ENCODE results near the gene MAMSTR. TPM values are rescaled to one million over a fixed set of nuclear protein-coding genes. Genes with fewer than 3 reads are reported as not detected.

Gene MAMSTR
- total and polyA plus RNA-seq, 2 of the 4 experiments (the other 2 are of a cell fraction): 0.18 to 1.9 TPM

DNA sequence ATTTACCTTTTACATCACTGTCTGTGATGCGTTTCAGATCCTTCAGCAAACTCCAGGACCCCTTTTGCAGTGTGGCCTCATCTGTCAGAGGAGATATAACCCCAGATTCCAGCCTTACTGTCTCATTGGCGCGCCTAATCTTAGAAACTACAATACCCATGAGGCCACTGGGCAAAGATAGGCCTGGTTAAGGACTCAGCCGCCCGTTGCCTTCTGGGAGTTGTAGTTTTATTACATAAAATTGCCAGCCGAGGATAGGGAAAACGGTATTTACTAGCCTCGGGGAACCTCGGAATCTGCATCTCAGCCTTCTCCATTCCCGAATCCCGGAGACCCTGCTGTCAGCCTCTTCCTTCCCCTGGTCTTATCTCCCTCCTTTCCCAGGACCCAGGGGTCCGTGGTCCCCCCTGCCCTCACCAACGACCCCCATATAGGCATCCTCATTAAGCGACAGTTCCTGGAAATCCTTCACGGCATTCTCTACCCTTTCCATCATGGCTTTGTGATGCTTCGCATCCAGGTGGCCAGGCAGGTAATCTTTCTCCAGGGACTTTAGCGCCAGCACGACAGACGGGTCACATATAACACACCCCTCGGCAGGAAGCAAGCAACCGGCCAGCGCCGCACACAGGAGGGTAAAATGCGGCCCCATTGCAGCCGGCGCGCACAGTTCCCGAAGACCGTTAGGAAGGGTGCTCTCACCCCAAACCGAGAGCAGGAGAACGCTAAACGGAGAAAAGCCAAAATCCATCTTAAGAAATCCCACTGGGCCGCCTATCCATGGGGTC lies 25.9 kb upstream of the MAMSTR start:
- 24% methylated on average over 9 of the region's 33 CpGs; no CpG with 5 or more reads in 1 of the 2 experiments for WGBS, 2 experiments (ENCODE audit: extremely low coverage in 2 of 2, insufficient read length in 1 of 2)
- Histone ChIP-seq H2AFZ (replicated peaks; ENCODE audit: low read length, poor library complexity) (peak overlapping the region; percentile 63), H3K79me1 (ENCODE audit: low read depth in 1 of 2, low read length in 2 of 2) (no peaks in the 10 kb centered on the region), H2BK15ac (ENCODE audit: low read depth, low read length) (no peak overlapping the region), H2BK120ac (ENCODE audit: low read depth, low read length) (no peak overlapping the region), H3K9ac (ENCODE audit: low read depth, low read length) (no peak overlapping the region), H3K18ac (ENCODE audit: low read depth, low read length) (no peak overlapping the region), H3K4ac (ENCODE audit: low read depth, low read length) (no peak overlapping the region), H3K56ac (ENCODE audit: extremely low read depth, insufficient read depth, low read length) (no peak overlapping the region), H2AK5ac (ENCODE audit: low read depth, low read length) (no peak overlapping the region), H2BK20ac (ENCODE audit: low read depth, low read length) (no peak overlapping the region), H3K4me3 (ENCODE audit: insufficient read depth, low read depth, low read length) (no peak overlapping the region), H3K9me1 (ENCODE audit: insufficient read depth, low read length) (no peaks in the 10 kb centered on the region), H3K4me1 (ENCODE audit: control insufficient read depth, insufficient read depth, low read length) (no peaks in the 10 kb centered on the region), H3K9me3 (ENCODE audit: control insufficient read depth, insufficient read depth, low read length) (no peaks in the 10 kb centered on the region), H3K27me3 (ENCODE audit: control insufficient read depth, insufficient read depth, low read length) (peaks cover 12% of the 10 kb centered on the region; the same call in 1 of the 2 replicates), H4K5ac (ENCODE audit: low read depth, low read length) (no peak overlapping the region), H3K14ac (replicated peaks; ENCODE audit: low read depth, low read length) (no peak overlapping the region), H2BK5ac (ENCODE audit: low read depth, low read length, poor library complexity, severe bottlenecking) (no peak overlapping the region), H4K91ac (ENCODE audit: insufficient read depth, low read depth, low read length) (no peak overlapping the region), H4K8ac (ENCODE audit: low read depth in 2 of 2, low read length in 2 of 2) (no peak overlapping the region), H2AK9ac (replicated peaks; ENCODE audit: low read depth, low read length, poor library complexity) (no peak overlapping the region), H3K27ac (ENCODE audit: insufficient read depth, low read length) (no peak overlapping the region), H4K20me1 (ENCODE audit: insufficient read depth, low read length) (no peaks in the 10 kb centered on the region), H3K36me3 (ENCODE audit: control insufficient read depth, insufficient read depth, low read length) (no peaks in the 10 kb centered on the region), H3K23ac (ENCODE audit: low read depth, low read length) (no peak overlapping the region), H3K4me2 (ENCODE audit: low read depth, low read length) (no peak overlapping the region)
- dilution Hi-C loops (cut with HindIII; ENCODE audit: low sequenced_read_pairs, unreplicated experiment): no loop called here
- ChIA-PET POLR2A (ENCODE audit: unreplicated experiment) (no interaction called here), CTCF (no interaction called here)
- TF ChIP-seq CEBPB (IDR thresholded peaks at IDR 0.05; ENCODE audit: low read depth, low read length) (no peak), BHLHE40 (IDR thresholded peaks at IDR 0.05; ENCODE audit: low read depth, low read length) (no peak)
- TF ChIP-seq, protein P1, sequence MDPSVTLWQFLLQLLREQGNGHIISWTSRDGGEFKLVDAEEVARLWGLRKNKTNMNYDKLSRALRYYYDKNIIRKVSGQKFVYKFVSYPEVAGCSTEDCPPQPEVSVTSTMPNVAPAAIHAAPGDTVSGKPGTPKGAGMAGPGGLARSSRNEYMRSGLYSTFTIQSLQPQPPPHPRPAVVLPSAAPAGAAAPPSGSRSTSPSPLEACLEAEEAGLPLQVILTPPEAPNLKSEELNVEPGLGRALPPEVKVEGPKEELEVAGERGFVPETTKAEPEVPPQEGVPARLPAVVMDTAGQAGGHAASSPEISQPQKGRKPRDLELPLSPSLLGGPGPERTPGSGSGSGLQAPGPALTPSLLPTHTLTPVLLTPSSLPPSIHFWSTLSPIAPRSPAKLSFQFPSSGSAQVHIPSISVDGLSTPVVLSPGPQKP (IDR thresholded peaks at IDR 0.05; ENCODE audit: borderline replicate concordance, low read depth, low read length): no peak
- intact Hi-C loops (cut with micrococcal nuclease): no loop called here
- in situ Hi-C loops (cut with MboI; ENCODE audit: low sequenced_read_pairs): no loop called here
- DNase-seq (peak; percentile 57), ATAC-seq (ENCODE audit: low read depth) (peak; percentile 66)
- BruUV-seq (replicated peaks): no TSS peak
